ENCODE measurements around the gene ITGA7.
A peak's percentile ranks its signal among the peaks of the same experiment; 100 is the strongest.

Gene ITGA7

DNA sequence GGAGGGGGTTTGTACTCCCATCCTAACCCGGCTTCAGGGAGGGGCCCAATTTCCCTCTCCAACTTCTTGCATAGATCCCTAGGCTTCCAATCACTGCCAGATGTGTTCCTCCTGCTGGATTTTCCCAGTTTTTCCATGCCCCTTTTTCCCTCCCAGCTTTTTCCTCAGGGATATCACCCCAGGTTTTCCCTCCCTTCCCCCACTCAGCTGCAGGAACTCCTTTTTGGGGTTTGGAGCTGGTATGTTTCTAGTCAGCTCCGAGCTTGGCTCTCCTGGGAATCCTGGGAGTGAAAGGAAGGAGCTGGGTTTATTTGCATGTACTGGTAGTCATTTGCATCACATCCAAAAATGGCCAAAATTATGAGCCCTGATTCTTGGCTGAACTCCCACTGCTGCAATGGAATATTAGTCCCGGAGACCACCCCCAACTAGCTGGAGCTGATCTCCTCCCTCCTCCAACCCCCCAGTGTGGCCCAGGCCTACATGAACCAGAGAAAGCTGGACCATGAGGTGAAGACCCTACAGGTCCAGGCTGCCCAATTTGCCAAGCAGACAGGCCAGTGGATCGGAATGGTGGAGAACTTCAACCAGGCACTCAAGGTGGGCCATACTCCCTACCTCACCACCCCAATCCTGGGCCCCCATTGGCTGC, 11.0 kb upstream of the ITGA7 start:
- peaks cover 18% of the 10 kb centered on the region for H3K36me3 ChIP-seq (ENCODE audit: control insufficient read depth, low read length)
- no peak overlapping the region for H3K27ac ChIP-seq (ENCODE audit: low read depth, low read length)
- H3K27me3 ChIP-seq (ENCODE audit: control insufficient read depth, low read length) = no peaks in the 10 kb centered on the region
- H3K9me2 ChIP-seq (replicated peaks; ENCODE audit: control insufficient read depth, low read length) = no peaks in the 10 kb centered on the region
- H3K79me2 ChIP-seq (ENCODE audit: control insufficient read depth, low read length) = peaks cover 19% of the 10 kb centered on the region
- H4K20me1 ChIP-seq (ENCODE audit: control insufficient read depth, insufficient read depth, low read depth, low read length) = no peaks in the 10 kb centered on the region
- peaks cover 3% of the 10 kb centered on the region; the same call in 1 of the 2 replicates for H3F3A ChIP-seq (ENCODE audit: control insufficient read depth, insufficient read depth)
- no peak overlapping the region for H3K4me2 ChIP-seq (ENCODE audit: low read length)
- H3K9me3 ChIP-seq (ENCODE audit: control insufficient read depth, insufficient read depth, low read length) = no peaks in the 10 kb centered on the region
- H3K4me3 ChIP-seq (ENCODE audit: low read length) = no peak overlapping the region
- H3K4me1 ChIP-seq (ENCODE audit: control insufficient read depth, low read length) = peaks cover 30% of the 10 kb centered on the region
- TF ChIP-seq, protein P1, sequence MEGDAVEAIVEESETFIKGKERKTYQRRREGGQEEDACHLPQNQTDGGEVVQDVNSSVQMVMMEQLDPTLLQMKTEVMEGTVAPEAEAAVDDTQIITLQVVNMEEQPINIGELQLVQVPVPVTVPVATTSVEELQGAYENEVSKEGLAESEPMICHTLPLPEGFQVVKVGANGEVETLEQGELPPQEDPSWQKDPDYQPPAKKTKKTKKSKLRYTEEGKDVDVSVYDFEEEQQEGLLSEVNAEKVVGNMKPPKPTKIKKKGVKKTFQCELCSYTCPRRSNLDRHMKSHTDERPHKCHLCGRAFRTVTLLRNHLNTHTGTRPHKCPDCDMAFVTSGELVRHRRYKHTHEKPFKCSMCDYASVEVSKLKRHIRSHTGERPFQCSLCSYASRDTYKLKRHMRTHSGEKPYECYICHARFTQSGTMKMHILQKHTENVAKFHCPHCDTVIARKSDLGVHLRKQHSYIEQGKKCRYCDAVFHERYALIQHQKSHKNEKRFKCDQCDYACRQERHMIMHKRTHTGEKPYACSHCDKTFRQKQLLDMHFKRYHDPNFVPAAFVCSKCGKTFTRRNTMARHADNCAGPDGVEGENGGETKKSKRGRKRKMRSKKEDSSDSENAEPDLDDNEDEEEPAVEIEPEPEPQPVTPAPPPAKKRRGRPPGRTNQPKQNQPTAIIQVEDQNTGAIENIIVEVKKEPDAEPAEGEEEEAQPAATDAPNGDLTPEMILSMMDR (IDR thresholded peaks at IDR 0.05; ENCODE audit: low read depth, low read length, poor library complexity, severe bottlenecking) = no peak
- no peak for TF ChIP-seq EZH2phosphoT487 (IDR thresholded peaks at IDR 0.05; ENCODE audit: borderline replicate concordance, low read length)

DNA sequence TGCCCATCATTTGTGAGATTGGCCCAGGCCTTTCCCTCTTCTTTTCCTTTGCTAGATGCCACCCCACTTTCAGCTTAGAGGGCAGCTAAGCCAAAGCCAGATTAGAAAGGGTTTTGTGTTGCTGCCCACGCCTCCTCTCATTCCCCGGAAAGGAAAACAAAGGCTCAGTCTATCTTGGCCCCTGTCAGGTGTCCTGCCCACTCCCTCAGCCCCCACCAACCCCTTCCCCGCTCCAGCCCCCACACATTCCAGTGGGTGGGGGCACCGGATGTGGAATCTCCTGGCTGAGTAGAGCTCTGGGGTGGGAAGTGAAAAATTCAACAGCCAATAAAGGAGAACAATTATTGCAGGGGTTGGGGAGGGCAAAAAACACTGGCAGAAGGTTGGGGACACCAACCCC, 10.3 kb upstream of the ITGA7 start:
- H3K4me1 ChIP-seq (ENCODE audit: control insufficient read depth, low read length) = peaks cover 30% of the 10 kb centered on the region
- H3K27ac ChIP-seq (ENCODE audit: low read depth, low read length) = no peak overlapping the region

DNA sequence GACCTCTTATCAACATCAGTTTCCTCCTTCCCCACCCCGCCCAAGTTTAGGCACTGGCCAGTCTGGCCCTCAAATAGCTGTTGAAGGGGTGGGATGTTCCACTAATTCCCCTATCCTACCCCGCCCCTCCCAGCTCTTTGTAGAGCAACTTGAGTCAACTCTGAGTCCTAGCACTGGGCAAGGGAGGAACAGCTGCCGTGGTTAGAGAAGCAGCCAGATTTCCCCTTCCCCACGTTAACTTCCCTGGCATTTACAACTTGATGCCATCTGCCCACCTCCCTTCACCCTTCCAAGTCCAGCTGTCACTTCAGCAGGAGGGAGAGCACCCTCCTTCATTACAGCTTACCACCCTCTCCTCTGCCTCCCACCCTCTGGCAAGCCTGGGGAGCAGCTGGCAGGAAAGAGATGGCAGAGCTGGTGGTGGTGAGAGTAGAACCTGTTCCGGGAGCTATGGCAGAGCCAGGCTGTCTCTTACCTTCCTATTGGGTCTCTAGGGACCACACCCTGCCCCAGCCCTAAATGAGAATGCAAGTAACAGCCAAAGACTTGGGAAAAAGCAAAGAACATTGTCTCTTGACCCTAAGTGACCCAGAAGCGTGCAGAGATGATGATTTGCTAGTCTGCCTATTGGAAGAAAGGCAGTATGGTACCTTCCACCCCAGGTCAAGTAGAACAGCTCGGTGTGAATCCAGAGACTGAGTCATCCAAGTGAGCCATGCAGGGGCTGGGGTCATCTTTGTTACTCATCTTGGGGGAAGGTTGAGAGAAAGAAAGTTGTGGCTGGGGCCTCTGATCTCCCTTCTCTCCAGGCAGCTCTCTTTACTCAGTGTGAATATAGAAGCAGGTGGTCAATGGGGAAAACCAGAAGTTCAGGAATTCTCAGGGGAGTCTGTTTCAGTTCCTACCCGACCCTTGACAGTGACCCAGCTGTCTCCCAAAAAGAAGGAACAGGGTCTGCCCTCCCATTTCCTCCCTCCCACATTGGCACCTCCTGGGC, 9.6 kb upstream of the ITGA7 start:
- H3K4me1 ChIP-seq (ENCODE audit: control insufficient read depth, low read length) = peaks cover 30% of the 10 kb centered on the region
- TF ChIP-seq, protein P1 (IDR thresholded peaks at IDR 0.05; ENCODE audit: low read depth, low read length, poor library complexity, severe bottlenecking) = no peak
- TF ChIP-seq EZH2phosphoT487 (IDR thresholded peaks at IDR 0.05; ENCODE audit: borderline replicate concordance, low read length) = no peak
- peak overlapping the region; percentile 92 for H3K4me3 ChIP-seq (ENCODE audit: low read length)
- peaks cover 16% of the 10 kb centered on the region; the same call in 1 of the 2 replicates for H3K36me3 ChIP-seq (ENCODE audit: control insufficient read depth, low read length)
- peaks cover 5% of the 10 kb centered on the region for H3K27me3 ChIP-seq (ENCODE audit: control insufficient read depth, low read length)
- peak overlapping the region; percentile 77 for H3K27ac ChIP-seq (ENCODE audit: low read depth, low read length)
- peaks cover 3% of the 10 kb centered on the region; the same call in 1 of the 2 replicates for H3F3A ChIP-seq (ENCODE audit: control insufficient read depth, insufficient read depth)
- H3K9me3 ChIP-seq (ENCODE audit: control insufficient read depth, insufficient read depth, low read length) = no peaks in the 10 kb centered on the region
- H3K79me2 ChIP-seq (ENCODE audit: control insufficient read depth, low read length) = peaks cover 19% of the 10 kb centered on the region
- no peaks in the 10 kb centered on the region for H4K20me1 ChIP-seq (ENCODE audit: control insufficient read depth, insufficient read depth, low read depth, low read length)
- H3K4me2 ChIP-seq (ENCODE audit: low read length) = peak overlapping the region; percentile 89
- no peaks in the 10 kb centered on the region for H3K9me2 ChIP-seq (replicated peaks; ENCODE audit: control insufficient read depth, low read length)

More for the DNA sequence above, 10.3 kb upstream of the ITGA7 start:
- Histone ChIP-seq H3K36me3 (ENCODE audit: control insufficient read depth, low read length) (peaks cover 16% of the 10 kb centered on the region; the same call in 1 of the 2 replicates), H3F3A (ENCODE audit: control insufficient read depth, insufficient read depth) (peaks cover 3% of the 10 kb centered on the region; the same call in 1 of the 2 replicates), H3K4me3 (ENCODE audit: low read length) (peak overlapping the region; percentile 92; the same call in 1 of the 2 replicates), H3K9me3 (ENCODE audit: control insufficient read depth, insufficient read depth, low read length) (no peaks in the 10 kb centered on the region), H3K9me2 (replicated peaks; ENCODE audit: control insufficient read depth, low read length) (no peaks in the 10 kb centered on the region), H3K4me2 (ENCODE audit: low read length) (peak overlapping the region; percentile 89), H3K79me2 (ENCODE audit: control insufficient read depth, low read length) (peaks cover 19% of the 10 kb centered on the region), H4K20me1 (ENCODE audit: control insufficient read depth, insufficient read depth, low read depth, low read length) (no peaks in the 10 kb centered on the region), H3K27me3 (ENCODE audit: control insufficient read depth, low read length) (no peaks in the 10 kb centered on the region)
- no peak for TF ChIP-seq EZH2phosphoT487 (IDR thresholded peaks at IDR 0.05; ENCODE audit: borderline replicate concordance, low read length)
- TF ChIP-seq, protein P1 (IDR thresholded peaks at IDR 0.05; ENCODE audit: low read depth, low read length, poor library complexity, severe bottlenecking) = no peak
